ENCODE results near the gene ADAMTS19. TPM values are rescaled to one million over a fixed set of nuclear protein-coding genes. Genes with fewer than 3 reads are reported as not detected.

ADAMTS19 gene
- total RNA-seq, 4 donors from 2014 or later: 0.51 to 0.88 TPM; not detected in 2

DNA sequence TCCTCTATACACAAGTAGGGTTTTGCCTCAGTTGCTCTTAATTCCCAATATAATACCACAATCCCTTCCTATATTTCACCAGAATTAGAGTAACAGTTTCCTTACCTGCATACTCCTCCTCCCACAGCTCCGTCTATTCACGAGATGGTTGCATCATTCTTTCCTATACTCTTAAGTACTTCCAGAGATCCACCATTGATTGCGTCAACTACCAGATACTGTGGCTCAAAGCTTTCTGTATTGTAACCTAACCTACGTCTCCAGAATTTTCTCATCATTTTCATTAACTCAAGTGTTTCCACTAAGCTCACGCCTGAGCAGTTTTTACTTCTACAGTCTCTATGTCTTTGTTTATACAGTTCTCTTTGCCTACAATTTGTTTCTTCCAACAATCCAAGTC is 256.6 kb downstream of the ADAMTS19 start:
- TF ChIP-seq, protein P1, sequence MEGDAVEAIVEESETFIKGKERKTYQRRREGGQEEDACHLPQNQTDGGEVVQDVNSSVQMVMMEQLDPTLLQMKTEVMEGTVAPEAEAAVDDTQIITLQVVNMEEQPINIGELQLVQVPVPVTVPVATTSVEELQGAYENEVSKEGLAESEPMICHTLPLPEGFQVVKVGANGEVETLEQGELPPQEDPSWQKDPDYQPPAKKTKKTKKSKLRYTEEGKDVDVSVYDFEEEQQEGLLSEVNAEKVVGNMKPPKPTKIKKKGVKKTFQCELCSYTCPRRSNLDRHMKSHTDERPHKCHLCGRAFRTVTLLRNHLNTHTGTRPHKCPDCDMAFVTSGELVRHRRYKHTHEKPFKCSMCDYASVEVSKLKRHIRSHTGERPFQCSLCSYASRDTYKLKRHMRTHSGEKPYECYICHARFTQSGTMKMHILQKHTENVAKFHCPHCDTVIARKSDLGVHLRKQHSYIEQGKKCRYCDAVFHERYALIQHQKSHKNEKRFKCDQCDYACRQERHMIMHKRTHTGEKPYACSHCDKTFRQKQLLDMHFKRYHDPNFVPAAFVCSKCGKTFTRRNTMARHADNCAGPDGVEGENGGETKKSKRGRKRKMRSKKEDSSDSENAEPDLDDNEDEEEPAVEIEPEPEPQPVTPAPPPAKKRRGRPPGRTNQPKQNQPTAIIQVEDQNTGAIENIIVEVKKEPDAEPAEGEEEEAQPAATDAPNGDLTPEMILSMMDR (IDR thresholded peaks at IDR 0.05; ENCODE audit: low read depth): no peak

DNA sequence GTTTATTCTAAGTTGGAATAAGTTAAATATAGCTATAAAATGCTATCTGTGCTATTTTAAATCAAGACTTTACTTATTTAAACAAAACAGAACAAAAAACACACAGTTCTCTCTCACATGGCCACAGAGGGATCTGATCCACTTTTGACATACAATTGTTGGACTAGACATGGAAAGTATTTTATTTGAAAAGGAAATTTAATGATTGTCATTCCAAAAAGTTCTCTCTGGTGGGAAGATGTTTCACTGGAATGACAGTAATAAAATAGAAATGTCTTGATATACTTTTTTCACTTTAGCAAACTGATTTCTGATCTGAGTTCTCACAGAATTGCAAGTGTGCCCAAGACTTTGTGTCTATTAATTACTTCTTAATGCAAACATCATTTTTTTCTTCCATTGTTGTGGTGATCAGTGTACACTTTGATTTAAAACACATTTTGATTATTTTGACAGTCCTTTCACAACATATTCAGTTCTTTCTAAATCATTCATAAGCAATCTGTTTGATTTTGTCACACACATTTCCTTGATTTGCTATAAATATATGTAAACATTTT is 257.7 kb downstream of the ADAMTS19 start:
- TF ChIP-seq, protein P1 (IDR thresholded peaks at IDR 0.05; ENCODE audit: low read depth): no peak

DNA sequence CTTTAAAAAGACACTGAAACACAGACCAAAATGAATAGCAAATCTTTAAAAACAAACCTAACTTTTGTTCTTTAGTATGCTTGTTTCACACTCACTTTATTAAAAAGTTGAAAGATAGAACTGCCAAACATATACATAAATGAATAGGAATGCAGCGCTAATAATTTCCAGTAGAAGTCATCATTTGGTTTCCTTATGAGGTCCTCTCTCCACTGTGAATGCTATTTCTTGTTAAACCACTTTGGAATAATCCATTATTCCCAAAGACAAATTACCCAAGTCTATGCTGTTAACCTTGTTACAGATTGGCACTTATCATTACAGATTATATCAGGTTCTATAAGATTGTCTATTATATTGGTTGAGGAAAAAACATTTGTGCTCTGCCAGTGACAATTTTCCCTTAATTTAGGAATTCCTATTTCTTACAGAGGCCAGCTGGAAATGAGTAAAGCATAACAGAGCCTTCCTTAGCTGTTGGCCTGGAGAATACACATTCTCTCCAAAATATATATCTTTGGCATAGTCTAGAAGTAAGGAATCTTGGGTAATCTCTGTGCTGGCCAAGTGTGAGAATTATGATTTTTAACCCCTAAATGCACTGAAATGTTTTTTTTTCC is 258.5 kb downstream of the ADAMTS19 start:
- TF ChIP-seq, protein P1 (IDR thresholded peaks at IDR 0.05; ENCODE audit: low read depth): no peak

DNA sequence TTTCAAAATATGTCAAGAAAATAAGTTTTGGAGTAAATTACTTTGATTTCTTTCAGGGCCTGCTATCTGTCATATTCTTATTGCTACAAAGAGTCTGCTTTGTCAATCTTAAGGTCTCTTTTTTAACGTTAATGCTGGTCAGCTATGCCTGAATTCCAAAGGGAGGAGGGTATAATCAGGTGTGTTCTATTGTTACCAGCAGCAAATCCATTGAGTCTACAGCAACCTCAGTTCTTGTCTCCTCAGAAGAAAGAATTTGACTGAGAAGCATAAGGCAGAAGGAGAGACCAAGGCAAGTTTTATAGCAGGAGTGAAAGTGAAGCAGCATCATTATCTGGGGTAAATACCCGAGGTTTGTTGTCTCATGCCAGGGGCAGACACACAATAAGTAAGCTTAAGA is 264.1 kb downstream of the ADAMTS19 start:
- TF ChIP-seq, protein P1 (IDR thresholded peaks at IDR 0.05; ENCODE audit: low read depth): no peak

DNA sequence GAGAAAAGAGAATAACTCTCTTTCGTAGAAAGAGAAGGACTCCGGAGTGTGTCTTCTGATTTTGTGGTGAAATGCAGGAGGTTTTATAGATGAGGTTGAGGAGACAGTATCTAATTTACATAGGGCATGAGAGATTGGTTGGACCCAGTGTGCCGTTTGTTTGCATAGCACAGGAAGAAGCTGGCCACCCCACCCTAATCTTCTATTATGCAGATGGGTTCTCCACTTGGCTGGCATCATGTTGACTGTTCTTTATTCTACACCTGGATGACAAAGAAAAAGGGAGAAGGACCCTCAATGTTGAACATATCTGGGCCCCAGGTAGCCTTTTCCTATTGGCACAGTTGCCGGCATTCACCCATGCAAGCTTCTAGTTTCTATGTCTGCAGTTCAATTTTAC is 264.5 kb downstream of the ADAMTS19 start:
- TF ChIP-seq, protein P1 (IDR thresholded peaks at IDR 0.05; ENCODE audit: low read depth): no peak

DNA sequence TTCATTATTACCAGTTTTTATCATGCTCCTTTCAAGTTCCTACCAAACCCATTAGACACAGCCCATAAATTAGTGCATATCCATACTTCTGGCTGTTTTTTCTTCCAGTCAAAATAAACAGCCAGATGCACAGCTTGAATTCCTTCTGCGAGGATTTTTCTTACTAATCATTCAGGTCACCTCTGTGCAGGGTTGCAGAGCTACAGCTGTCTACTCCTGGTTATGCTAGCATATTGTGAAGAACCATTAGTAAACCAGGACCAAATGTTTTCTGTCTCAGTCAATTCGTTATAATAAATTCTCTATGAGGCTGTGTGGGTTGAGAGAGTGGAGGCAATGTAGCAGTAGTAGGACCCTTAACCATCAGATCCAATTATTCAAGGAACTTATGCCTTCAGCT is 279.7 kb downstream of the ADAMTS19 start:
- TF ChIP-seq, protein P1 (IDR thresholded peaks at IDR 0.05; ENCODE audit: low read depth): no peak

DNA sequence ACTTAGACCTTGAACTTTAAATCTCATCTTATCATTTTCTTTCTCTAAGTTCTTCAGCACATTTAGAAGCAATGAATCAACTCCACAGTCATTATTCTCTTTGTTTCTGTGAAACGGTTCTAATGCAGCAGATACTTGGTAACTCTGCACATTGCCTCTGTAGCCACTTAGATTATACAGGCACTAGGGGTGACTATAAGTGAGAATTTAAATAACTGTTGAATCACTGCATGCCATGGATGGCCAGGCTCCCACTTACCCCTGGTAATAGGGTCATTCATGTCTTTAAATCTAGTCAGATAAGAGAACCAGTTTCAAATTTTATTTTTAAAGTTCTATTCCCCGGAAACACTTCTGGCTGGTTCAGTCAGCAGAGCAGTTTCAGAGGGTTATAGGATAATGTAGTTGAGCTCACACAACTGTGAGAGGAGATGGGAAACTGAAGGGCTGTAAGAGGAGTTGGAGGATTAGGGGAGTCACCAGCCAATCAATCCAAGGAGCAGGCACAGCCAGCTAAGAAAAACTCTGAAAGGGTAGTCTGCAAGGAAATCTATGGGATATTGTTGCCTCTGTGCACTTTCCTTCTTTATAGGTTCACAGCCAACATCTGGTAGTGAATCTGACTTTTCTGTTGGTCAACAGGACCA is 283.6 kb downstream of the ADAMTS19 start:
- TF ChIP-seq, protein P1 (IDR thresholded peaks at IDR 0.05; ENCODE audit: low read depth): no peak

Measured in subcutaneous adipose tissue (tissue), 4 donors.